LNCaP clone FGC (cell line): ENCODE results near the gene SPDYE4.

ENCODE experiments used
- DNase-seq: peaks from one replicate; pipeline ENCODE4 v3.0.0-alpha.2; 2011; ENCODE audit warnings: low read depth
- H3K4me3 ChIP-seq: 2 replicates; pipeline ENCODE4 v1.5.1; 2011; ENCODE audit warnings: mild to moderate bottlenecking, low read depth, low read length, control low read depth
- CTCF ChIP-seq: IDR thresholded peaks from 2 replicates; pipeline ENCODE4 v1.5.1; 2012; ENCODE audit warnings: mild to moderate bottlenecking; ENCODE audit not compliant: control insufficient read depth, insufficient read depth; ENCODE audit errors: extremely low read depth

Gene SPDYE4

GRCh38 chr17:8785547-8786413 lies 27.4 kb upstream of the SPDYE4 start:
- H3K4me3 ChIP-seq, result no peak overlapping the region
- TF ChIP-seq CTCF, result peak; percentile 83
- DNase-seq, result peak; percentile 34

GRCh38 chr17:8782176-8782575 lies 23.8 kb upstream of the SPDYE4 start:
- no peak for DNase-seq
- H3K4me3 ChIP-seq, result no peak overlapping the region
- TF ChIP-seq CTCF, result no peak

GRCh38 chr17:8781776-8782175 lies 23.4 kb upstream of the SPDYE4 start:
- no peak overlapping the region for H3K4me3 ChIP-seq
- no peak for TF ChIP-seq CTCF
- DNase-seq, result no peak

GRCh38 chr17:8776881-8777280 lies 18.5 kb upstream of the SPDYE4 start:
- H3K4me3 ChIP-seq, result no peak overlapping the region
- DNase-seq, result no peak
- TF ChIP-seq CTCF, result no peak

GRCh38 chr17:8776248-8776647 lies 17.9 kb upstream of the SPDYE4 start:
- no peak for TF ChIP-seq CTCF
- H3K4me3 ChIP-seq, result no peak overlapping the region
- no peak for DNase-seq

- no peak overlapping the region for H3K4me3 ChIP-seq
- TF ChIP-seq CTCF, result no peak
- DNase-seq, result no peak
Observed at GRCh38 chr17:8766731-8767130, 8.4 kb upstream of the SPDYE4 start.

GRCh38 chr17:8762012-8762411 lies 3.7 kb upstream of the SPDYE4 start:
- H3K4me3 ChIP-seq, result no peak overlapping the region
- DNase-seq, result no peak
- TF ChIP-seq CTCF, result no peak
